Thyroid gland (tissue), 4 donors: ENCODE data around the gene BLOC1S2. TPM values are rescaled to one million over a fixed set of nuclear protein-coding genes. Genes with fewer than 3 reads are reported as not detected.

Experiments used
- DNase-seq, 2 donors: peaks; one replicate each; pipeline ENCODE4 v3.0.0-alpha.2; 2019
- H3K27ac ChIP-seq, 3 donors: fragments of 200-600 bp; sonication (generic); 1 replicate in 2 of 3; 2 replicates in 1 of 3; pipeline ENCODE4 v1.5.1; 2016 to 2019; ENCODE audit warnings: mild to moderate bottlenecking in 1 of 3, moderate library complexity in 1 of 3
- H3K27me3 ChIP-seq: fragments of 200-600 bp; sonication (generic); one replicate; pipeline ENCODE4 v1.5.1; 2019
- H3K36me3 ChIP-seq, 2 donors: fragments of 200-600 bp; sonication (generic); one replicate each; pipeline ENCODE4 v1.5.1; 2016 to 2019
- H3K4me1 ChIP-seq, 2 donors: fragments of 200-600 bp; sonication (generic); one replicate each; pipeline ENCODE4 v1.5.1; 2017 to 2019
- H3K4me3 ChIP-seq, 3 donors: fragments of 200-600 bp; sonication (generic); replicated peaks in 1 of 3; 1 replicate in 2 of 3; 2 replicates in 1 of 3; pipeline ENCODE4 v1.5.1; 2016; ENCODE audit warnings: mild to moderate bottlenecking in 1 of 3
- H3K9me3 ChIP-seq: fragments of 200-600 bp; sonication (generic); one replicate; pipeline ENCODE4 v1.5.1; 2017
- POLR2A ChIP-seq, 2 donors: fragments of 450-650 bp; IDR thresholded peaks; one replicate each; pipeline ENCODE4 v1.6.1; 2017; ENCODE audit warnings: antibody characterized with exemption in 2 of 2, mild to moderate bottlenecking in 2 of 2, moderate library complexity in 1 of 2
- WGBS, 2 donors: methylation state at CpG; one replicate each; pipeline ENCODE4 v1.1.5; 2017; 5-methylcytosine and 5-hydroxymethylcytosine counted together
- intact Hi-C: fragments of 100-400 bp; cut with DNase I; formaldehyde crosslinking; loops from one replicate; pipeline ENCODE4 v1.15.1; 2023
- total RNA-seq, 4 donors: library from RNA; depleted of rRNA; stranded (reverse); fragments of >200 nt; gene quantifications; one replicate each; pipeline ENCODE4 v1.2.3, GENCODE V29; 2016
- TF ChIP-seq, protein P1 (sequence below), 6 experiments: fragments of 200-600 bp in 3 of 6; fragments of 450-650 bp in 3 of 6; sonication (generic) in 3 of 6; IDR thresholded peaks; one replicate each; pipeline ENCODE4 v1.5.1; 2016 to 2019; ENCODE audit warnings: antibody characterized with exemption in 6 of 6, mild to moderate bottlenecking in 2 of 6, inconsistent platforms in 1 of 6, moderate library complexity in 1 of 6

Gene BLOC1S2
- 10 to 100 TPM; 22.6 to 42.2 (median 37.0) TPM for total RNA-seq

DNA sequence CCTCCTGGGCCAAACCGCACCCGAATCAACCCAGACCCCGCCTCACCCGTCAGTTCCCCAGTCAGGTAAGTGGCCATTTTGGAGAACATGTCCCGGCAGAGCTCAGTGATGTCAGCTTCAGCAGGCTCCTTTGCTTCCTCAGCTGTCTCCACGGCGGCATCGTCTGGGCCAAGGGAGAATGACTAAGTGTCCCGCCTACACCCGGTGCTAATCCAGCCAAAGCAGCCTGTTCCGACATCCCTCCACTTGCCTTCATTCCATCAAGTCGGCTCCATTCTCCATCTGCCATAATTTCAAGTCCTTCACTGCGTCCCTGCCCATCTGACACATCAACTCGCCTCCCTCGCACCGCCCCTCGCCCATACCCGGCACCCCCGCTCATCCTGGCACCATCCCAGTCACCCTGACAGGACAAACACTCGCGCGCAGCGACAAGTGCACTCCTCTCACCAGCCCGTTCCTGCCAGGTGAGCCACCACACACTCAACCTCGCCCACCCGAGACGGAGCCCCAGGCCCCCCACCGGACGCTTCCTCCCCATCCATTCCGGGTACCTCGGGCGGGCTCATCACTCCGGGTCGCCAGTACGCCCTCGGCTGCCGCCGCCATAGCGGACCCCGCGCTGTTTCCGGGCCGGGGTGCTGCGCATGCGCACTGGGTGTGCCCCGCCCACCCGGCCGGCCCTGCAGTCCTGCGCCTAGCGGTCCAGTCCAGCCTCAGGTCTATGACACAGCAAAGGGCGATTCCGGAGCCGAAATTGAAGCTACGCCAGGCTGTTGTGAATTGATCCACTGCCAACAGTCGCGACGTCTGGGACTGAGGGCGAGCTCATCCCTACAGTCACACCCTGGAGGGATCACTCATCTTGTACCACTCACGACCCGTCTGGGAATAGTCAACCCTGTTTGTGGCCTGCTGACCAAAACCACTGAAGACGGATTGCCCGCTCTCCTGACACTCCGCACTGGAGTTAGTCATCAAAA lies at the start of gene BLOC1S2:
Gene BLOC1S2 (minus strand): TSS at position 630 of the 983 bp plus-strand sequence. CDS start 21 bp downstream, at position 609.
- TF ChIP-seq POLR2A (IDR thresholded peaks at IDR 0.05): peak; percentile 20 to 87
- TF ChIP-seq, protein P1, sequence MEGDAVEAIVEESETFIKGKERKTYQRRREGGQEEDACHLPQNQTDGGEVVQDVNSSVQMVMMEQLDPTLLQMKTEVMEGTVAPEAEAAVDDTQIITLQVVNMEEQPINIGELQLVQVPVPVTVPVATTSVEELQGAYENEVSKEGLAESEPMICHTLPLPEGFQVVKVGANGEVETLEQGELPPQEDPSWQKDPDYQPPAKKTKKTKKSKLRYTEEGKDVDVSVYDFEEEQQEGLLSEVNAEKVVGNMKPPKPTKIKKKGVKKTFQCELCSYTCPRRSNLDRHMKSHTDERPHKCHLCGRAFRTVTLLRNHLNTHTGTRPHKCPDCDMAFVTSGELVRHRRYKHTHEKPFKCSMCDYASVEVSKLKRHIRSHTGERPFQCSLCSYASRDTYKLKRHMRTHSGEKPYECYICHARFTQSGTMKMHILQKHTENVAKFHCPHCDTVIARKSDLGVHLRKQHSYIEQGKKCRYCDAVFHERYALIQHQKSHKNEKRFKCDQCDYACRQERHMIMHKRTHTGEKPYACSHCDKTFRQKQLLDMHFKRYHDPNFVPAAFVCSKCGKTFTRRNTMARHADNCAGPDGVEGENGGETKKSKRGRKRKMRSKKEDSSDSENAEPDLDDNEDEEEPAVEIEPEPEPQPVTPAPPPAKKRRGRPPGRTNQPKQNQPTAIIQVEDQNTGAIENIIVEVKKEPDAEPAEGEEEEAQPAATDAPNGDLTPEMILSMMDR (IDR thresholded peaks at IDR 0.05): peak in 3 of 6 experiments; percentile 4 to 26 (median 15)
- peaks cover 7 to 18% of the 10 kb centered on the region in 2 donors for H3K4me1 ChIP-seq
- peak within 1 kb of the TSS; percentile 77 to 85 (median 80) for H3K27ac ChIP-seq
- intact Hi-C loops: no loop called here
- H3K9me3 ChIP-seq: no peaks in the 10 kb centered on the region
- WGBS, 2 donors: 4 to 5% methylated on average over 45 to 54 of the region's 63 CpGs
- no peaks in the 10 kb centered on the region for H3K27me3 ChIP-seq
- H3K4me3 ChIP-seq: peak within 1 kb of the TSS; percentile 56 to 72 (median 65)
- peak; percentile 81 to 85 for DNase-seq
- no peaks in the 10 kb centered on the region for H3K36me3 ChIP-seq

DNA sequence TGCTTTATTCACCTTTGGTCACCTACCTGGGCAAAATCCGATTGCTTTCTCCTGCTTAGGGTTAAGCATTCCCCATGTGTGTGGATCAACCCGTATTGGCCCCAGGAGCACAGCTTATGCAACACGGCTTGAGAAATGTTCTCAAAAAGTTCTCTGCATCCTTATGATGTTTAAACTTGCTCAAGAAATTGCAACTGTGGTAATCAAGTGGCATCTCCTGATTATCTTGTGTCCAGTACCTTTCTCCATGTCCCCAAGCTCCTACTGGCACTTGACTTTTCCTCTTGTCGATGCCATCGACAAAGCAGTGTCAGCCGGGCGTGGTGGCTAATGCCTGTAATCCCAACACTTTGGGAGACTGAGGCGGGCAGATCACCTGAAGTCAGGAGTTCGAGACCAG lies 48.3 kb upstream of the BLOC1S2 start:
- H3K4me3 ChIP-seq: no peak overlapping the region
- no peaks in the 10 kb centered on the region for H3K27me3 ChIP-seq
- no peaks in the 10 kb centered on the region for H3K36me3 ChIP-seq
- no peaks in the 10 kb centered on the region for H3K4me1 ChIP-seq
- H3K9me3 ChIP-seq: no peaks in the 10 kb centered on the region
- intact Hi-C loops: no loop called here
- no peak for DNase-seq
- TF ChIP-seq, protein P1 (IDR thresholded peaks at IDR 0.05): no peak
- no peak for TF ChIP-seq POLR2A (IDR thresholded peaks at IDR 0.05)
- no peak overlapping the region for H3K27ac ChIP-seq
- WGBS, 2 donors: 81 to 84% methylated on average over 9 of the region's 9 CpGs

DNA sequence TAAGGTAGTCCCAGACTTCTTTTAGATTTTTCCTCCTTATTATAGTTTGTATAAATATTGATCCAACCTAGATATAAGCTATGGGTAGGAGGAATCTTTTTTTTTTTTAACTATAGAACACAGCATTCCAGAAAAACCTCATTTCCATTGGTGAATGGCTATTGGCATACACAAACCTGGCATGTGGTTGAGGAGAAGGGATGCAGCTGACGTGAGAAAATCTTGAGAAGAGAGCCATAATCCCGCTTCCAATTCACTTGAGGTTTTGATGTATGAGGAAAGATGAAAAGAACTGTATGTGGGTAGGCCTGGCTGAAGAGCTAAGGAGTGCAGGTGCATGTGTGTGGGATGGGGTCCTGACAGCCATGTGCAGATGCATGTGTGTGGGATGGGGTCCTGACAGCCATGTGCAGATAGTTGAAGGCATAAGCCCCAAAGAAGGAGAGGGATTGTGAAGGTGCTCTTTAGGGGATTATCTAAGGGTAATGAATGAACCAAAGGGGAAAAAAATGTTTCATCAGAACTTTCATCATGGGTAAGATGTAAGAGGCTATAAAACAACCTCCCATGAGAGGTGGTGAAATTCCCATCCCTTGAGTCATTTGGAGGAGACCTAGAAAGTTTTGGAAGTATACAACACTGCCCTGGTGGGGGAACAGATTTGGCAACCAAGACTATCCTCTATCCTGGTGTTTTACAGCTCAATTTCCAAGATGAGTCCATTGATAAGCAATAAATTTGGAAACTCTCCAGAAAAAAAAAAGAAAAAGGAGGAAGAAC lies 47.4 kb upstream of the BLOC1S2 start:
- no peaks in the 10 kb centered on the region for H3K9me3 ChIP-seq
- DNase-seq: no peak
- intact Hi-C loops: no loop called here
- H3K4me3 ChIP-seq: no peak overlapping the region
- no peaks in the 10 kb centered on the region for H3K27me3 ChIP-seq
- TF ChIP-seq POLR2A (IDR thresholded peaks at IDR 0.05): no peak
- TF ChIP-seq, protein P1 (IDR thresholded peaks at IDR 0.05): no peak
- 80 to 85% methylated on average over 2 of the region's 2 CpGs for WGBS, 2 donors
- H3K4me1 ChIP-seq: no peaks in the 10 kb centered on the region
- no peak overlapping the region for H3K27ac ChIP-seq
- H3K36me3 ChIP-seq: no peaks in the 10 kb centered on the region

DNA sequence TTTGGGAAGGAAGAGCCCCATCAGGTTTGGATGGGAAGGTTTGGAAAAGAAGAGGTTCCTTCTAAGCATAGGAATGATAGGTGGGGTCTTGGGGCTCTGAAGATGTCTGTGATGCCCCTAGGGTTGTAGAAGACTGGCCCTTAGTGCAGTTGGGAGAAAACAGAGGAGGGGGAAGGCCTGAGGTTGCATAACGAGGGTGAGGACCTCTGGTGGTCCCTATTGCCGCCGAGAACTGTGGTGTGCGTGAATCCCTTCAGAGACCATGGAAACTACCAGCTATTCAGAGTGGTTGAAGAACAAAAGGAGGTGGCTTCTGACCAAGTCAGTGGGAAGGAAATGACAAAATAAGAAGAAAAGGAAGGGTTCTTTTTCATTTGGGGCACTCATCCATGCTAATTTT lies 46.6 kb upstream of the BLOC1S2 start:
- Histone ChIP-seq H3K27me3 (no peaks in the 10 kb centered on the region), H3K4me1 (no peaks in the 10 kb centered on the region), H3K4me3 (no peak overlapping the region), H3K36me3 (no peaks in the 10 kb centered on the region), H3K27ac (no peak overlapping the region), H3K9me3 (no peaks in the 10 kb centered on the region)
- TF ChIP-seq POLR2A (IDR thresholded peaks at IDR 0.05): no peak
- TF ChIP-seq, protein P1 (IDR thresholded peaks at IDR 0.05): no peak
- 41 to 56% methylated on average over 4 of the region's 4 CpGs for WGBS, 2 donors
- intact Hi-C loops: no loop called here
- no peak for DNase-seq
